ENCODE results near the gene GM2A. TPM values are rescaled to one million over a fixed set of nuclear protein-coding genes. Genes with fewer than 3 reads are reported as not detected.

GM2A gene
- polyA plus RNA-seq, 1 donor from 2014 or later, result 0.40 TPM

- Histone ChIP-seq H3K9me2 (ENCODE audit: insufficient read depth, low read length) (no peaks in the 10 kb centered on the region), H3K27ac (ENCODE audit: low read length) (no peak overlapping the region), H2AFZ (ENCODE audit: low read depth, low read length) (no peak overlapping the region), H4K20me1 (ENCODE audit: insufficient read depth) (no peaks in the 10 kb centered on the region), H3K9me3 (ENCODE audit: low read length) (no peaks in the 10 kb centered on the region), H3K27me3 (ENCODE audit: insufficient read depth, low read depth, low read length) (no peaks in the 10 kb centered on the region), H3K36me3 (ENCODE audit: insufficient read depth, low read length) (no peaks in the 10 kb centered on the region), H3F3A (ENCODE audit: insufficient read depth, low read length, poor library complexity, severe bottlenecking) (no peaks in the 10 kb centered on the region), H3K4me2 (ENCODE audit: low read length) (no peak overlapping the region), H3K9ac (ENCODE audit: low read length) (no peak overlapping the region), H3K79me2 (replicated peaks; ENCODE audit: insufficient read depth, low read length) (no peaks in the 10 kb centered on the region), H3K4me3 (ENCODE audit: low read length) (no peak overlapping the region)
- no peak for TF ChIP-seq REST (IDR thresholded peaks at IDR 0.05; ENCODE audit: borderline replicate concordance)
- no peak for TF ChIP-seq RAD21 (conservative IDR thresholded peaks at IDR 0.05)
- no peak for TF ChIP-seq POLR2AphosphoS5 (IDR thresholded peaks at IDR 0.05)
- no peak for TF ChIP-seq CTCF (IDR thresholded peaks at IDR 0.05; ENCODE audit: poor library complexity, severe bottlenecking)
- no peak for TF ChIP-seq EZH2 (IDR thresholded peaks at IDR 0.05; ENCODE audit: borderline replicate concordance, insufficient read depth, low read length, poor library complexity, severe bottlenecking)
- no peak for TF ChIP-seq EP300 (conservative IDR thresholded peaks at IDR 0.05; ENCODE audit: poor library complexity, severe bottlenecking)
- no peak for TF ChIP-seq TAF1 (IDR thresholded peaks at IDR 0.05; ENCODE audit: low read depth)
- no peak for TF ChIP-seq MXI1 (conservative IDR thresholded peaks at IDR 0.05; ENCODE audit: poor library complexity, severe bottlenecking)
- no peak for TF ChIP-seq SMC3 (conservative IDR thresholded peaks at IDR 0.05; ENCODE audit: poor library complexity)
Observed at GRCh38 chr5:151251001-151251551, 1.9 kb upstream of the GM2A start.

- no peaks in the 10 kb centered on the region for H3K9me2 ChIP-seq (ENCODE audit: insufficient read depth, low read length)
- no peaks in the 10 kb centered on the region for H3K79me2 ChIP-seq (replicated peaks; ENCODE audit: insufficient read depth, low read length)
- no peak overlapping the region for H3K4me2 ChIP-seq (ENCODE audit: low read length)
- H3K36me3 ChIP-seq (ENCODE audit: insufficient read depth, low read length), result no peaks in the 10 kb centered on the region
- H3K9me3 ChIP-seq (ENCODE audit: low read length), result no peaks in the 10 kb centered on the region
- H4K20me1 ChIP-seq (ENCODE audit: insufficient read depth), result no peaks in the 10 kb centered on the region
- no peaks in the 10 kb centered on the region for H3K27me3 ChIP-seq (ENCODE audit: insufficient read depth, low read depth, low read length)
- H3F3A ChIP-seq (ENCODE audit: insufficient read depth, low read length, poor library complexity, severe bottlenecking), result no peaks in the 10 kb centered on the region
- no peak overlapping the region for H2AFZ ChIP-seq (ENCODE audit: low read depth, low read length)
- no peak for TF ChIP-seq EP300 (conservative IDR thresholded peaks at IDR 0.05; ENCODE audit: poor library complexity, severe bottlenecking)
- no peak for TF ChIP-seq EZH2 (IDR thresholded peaks at IDR 0.05; ENCODE audit: borderline replicate concordance, insufficient read depth, low read length, poor library complexity, severe bottlenecking)
- no peak for TF ChIP-seq MXI1 (conservative IDR thresholded peaks at IDR 0.05; ENCODE audit: poor library complexity, severe bottlenecking)
- TF ChIP-seq TAF1 (IDR thresholded peaks at IDR 0.05; ENCODE audit: low read depth), result no peak
- TF ChIP-seq REST (IDR thresholded peaks at IDR 0.05; ENCODE audit: borderline replicate concordance), result no peak
- no peak for TF ChIP-seq POLR2AphosphoS5 (IDR thresholded peaks at IDR 0.05)
- peak overlapping the region; percentile 75 for H3K4me3 ChIP-seq (ENCODE audit: low read length)
- H3K27ac ChIP-seq (ENCODE audit: low read length), result no peak overlapping the region
- no peak overlapping the region for H3K9ac ChIP-seq (ENCODE audit: low read length)
Observed at GRCh38 chr5:151251621-151252020, 1.4 kb upstream of the GM2A start.
